GM12891 (cell line): ENCODE results near the gene CMTM2.

ENCODE experiments used
- POLR2A ChIP-seq: IDR thresholded peaks from 2 replicates; pipeline ENCODE4 v1.6.1; 2011; ENCODE audit warnings: low read depth, low read length, control low read depth
- POLR2AphosphoS5 ChIP-seq: IDR thresholded peaks from 2 replicates; pipeline ENCODE4 v1.6.1; 2011; ENCODE audit warnings: low read depth, low read length, control low read depth

GRCh38 chr16:66587881-66588600 lies 8.8 kb downstream of the CMTM2 start:
- TF ChIP-seq POLR2A (no peak), POLR2AphosphoS5 (no peak)
